Activated naive CD4-positive, alpha-beta T cell treated with anti-CD3 and anti-CD28 coated beads, Interleukin-2, amount 10 ng/mL, durations not matched to agents 5 hours and 36 hours (primary cell): ENCODE data around the gene ISM2. TPM values are rescaled to one million over a fixed set of nuclear protein-coding genes. Genes with fewer than 3 reads are reported as not detected.

Source experiments
- total RNA-seq, 2 experiments: library from RNA; stranded (reverse); gene quantifications; one replicate each; pipeline ENCODE4 v1.2.3, GENCODE V29; 2021

ISM2 gene
- under 1 TPM in 1 of 2 experiments, not detected in 1; 0.15 TPM for total RNA-seq

DNA sequence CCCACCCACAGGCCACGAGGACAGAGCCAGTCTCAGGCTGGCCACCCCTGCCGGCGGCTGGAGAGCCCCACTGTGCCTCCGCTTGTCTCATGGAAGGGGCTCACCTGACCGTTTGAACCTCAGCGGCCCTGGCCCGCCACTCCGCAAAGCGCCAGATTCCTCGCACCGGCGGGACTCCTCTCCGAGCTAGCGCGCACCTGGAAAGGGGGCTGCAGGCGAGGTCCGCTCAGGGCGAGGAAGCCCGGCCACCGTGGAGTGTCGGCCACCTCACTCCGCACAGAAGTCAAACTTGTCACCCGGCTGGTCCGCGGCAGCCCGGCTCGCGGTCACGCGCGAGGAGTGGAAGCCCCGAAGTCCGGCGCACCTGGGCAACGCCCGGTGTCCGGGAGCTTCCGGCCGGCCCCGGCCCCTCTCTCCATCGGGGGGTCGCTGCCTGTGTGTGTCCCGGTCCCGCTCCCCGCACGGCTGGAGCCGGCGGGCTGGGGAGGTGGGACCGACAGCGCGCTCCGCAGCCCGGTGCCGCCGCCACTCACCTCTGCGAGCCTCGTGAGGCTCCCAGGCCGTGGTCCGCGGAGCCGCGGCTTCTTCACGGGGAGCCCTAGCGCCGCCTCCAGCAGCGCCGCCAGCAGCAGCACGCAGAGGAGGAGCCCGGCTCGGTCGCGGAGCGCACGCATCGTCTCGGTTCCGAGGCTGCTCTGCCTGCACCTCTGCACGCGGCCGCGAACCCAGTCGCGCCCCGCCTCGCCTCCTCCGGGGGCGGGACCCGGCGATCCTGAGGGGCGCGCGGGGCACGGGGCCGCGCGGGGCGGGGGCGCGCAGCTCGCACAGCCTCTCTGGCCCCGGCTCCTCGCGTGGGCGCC, at the start of gene ISM2:
Gene ISM2 (minus strand): TSS at position 697 of the 860 bp plus-strand sequence. CDS start 23 bp downstream, at position 674.

DNA sequence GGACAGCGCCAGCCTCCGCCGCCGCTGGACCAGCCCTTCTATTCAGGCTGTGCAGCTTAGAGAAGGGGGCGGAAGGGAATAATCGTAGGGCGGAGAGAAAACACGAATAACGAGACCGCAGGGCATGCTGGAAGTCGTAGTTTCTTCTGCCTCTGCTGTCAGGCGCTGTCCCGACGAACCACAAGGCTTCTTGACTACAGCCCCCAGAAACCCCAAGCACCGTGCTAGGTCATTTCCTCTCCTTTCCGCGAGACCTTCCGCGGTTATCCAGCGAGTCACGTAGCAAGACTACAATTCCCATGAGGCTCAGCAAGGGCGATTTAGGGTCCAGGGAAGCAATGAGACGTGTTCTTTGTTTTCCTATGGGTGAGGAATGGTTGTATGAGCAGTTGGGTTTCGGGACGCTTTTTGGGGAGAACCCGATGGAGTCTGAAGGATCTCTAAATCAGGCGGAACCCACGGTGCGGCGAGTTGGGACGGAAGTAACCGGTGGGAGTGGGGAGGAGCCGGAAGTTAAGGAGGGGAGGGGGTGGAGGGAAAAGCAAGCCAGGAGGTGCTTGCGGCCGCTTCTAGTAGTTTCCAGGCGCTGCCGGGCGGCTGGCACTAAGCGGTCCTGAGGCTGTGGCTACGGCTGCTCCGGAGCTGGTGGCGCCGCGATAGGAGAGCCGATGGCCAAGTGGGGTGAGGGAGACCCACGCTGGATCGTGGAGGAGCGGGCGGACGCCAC, 40.9 kb downstream of the ISM2 start, which contains the start of the genes AHSA1 and VIPAS39:
Gene AHSA1 (plus strand): TSS at position 572 of the 727 bp plus-strand sequence. CDS start 97 bp downstream, at position 669.
Gene VIPAS39 (minus strand): TSS at position 80 of the 727 bp plus-strand sequence. CDS start 3,499 bp downstream, outside the sequence.

Other genes with a start within 250 kb of the ISM2 start
- not detected for gene NGB, start 227.6 kb downstream of the ISM2 start, total RNA-seq
- 10 to 100 TPM in 1 of 2 experiments, 1 to 10 TPM in 1; 9.1 to 13.1 TPM for gene POMT2, start 177.9 kb downstream of the ISM2 start, total RNA-seq
- gene GSTZ1, start 177.8 kb downstream of the ISM2 start, total RNA-seq, result 10 to 100 TPM; 15.2 to 19.7 TPM
- 10 to 100 TPM; 11.7 to 12.2 TPM for gene TMED8, start 121.7 kb downstream of the ISM2 start, total RNA-seq
- gene SAMD15, start 121.4 kb downstream of the ISM2 start, total RNA-seq, result under 1 TPM; 0.23 to 0.26 TPM
- under 1 TPM; 0.36 to 0.58 TPM for gene NOXRED1, start 75.3 kb downstream of the ISM2 start, total RNA-seq
- 10 to 100 TPM; 16.5 to 16.9 TPM for gene VIPAS39, start 41.2 kb downstream of the ISM2 start, total RNA-seq
- 100 to 1,000 TPM; 137 to 142 TPM for gene AHSA1, start 40.7 kb downstream of the ISM2 start, total RNA-seq
- gene SPTLC2, start 117.8 kb upstream of the ISM2 start, total RNA-seq, result 10 to 100 TPM; 45.9 to 46.6 TPM
- 10 to 100 TPM; 11.0 to 14.0 TPM for gene ALKBH1, start 209.2 kb upstream of the ISM2 start, total RNA-seq
- 10 to 100 TPM; 52.8 to 55.1 TPM for gene SLIRP, start 209.3 kb upstream of the ISM2 start, total RNA-seq